Neural progenitor cell (in vitro differentiated cells): ENCODE measurements around the gene RBM27. TPM values are rescaled to one million over a fixed set of nuclear protein-coding genes. Genes with fewer than 3 reads are reported as not detected.
"Not testable (repeated sequence)": the region's sequence is repeated elsewhere in the genome, so short reads cannot be mapped to it uniquely, and the experiment has no call there.

Source experiments
- DNase-seq: peaks from one replicate; pipeline ENCODE4 v3.0.0-alpha.2; 2016; ENCODE audit warnings: low spot score
- H2AFZ ChIP-seq: fragments of 200-600 bp; sonication (generic); replicated peaks from 2 replicates; pipeline ENCODE4 v1.6.1; 2016; ENCODE audit warnings: antibody characterized with exemption
- H3F3A ChIP-seq: fragments of 200-600 bp; sonication (generic); 2 replicates; pipeline ENCODE4 v1.6.1; 2016; ENCODE audit warnings: antibody characterized with exemption, low read depth
- H3K27ac ChIP-seq: fragments of 200-600 bp; sonication (generic); 2 replicates; pipeline ENCODE4 v1.5.1; 2016; ENCODE audit warnings: mild to moderate bottlenecking
- H3K27me3 ChIP-seq: fragments of 200-600 bp; sonication (generic); 2 replicates; pipeline ENCODE4 v1.6.1; 2016; ENCODE audit warnings: mild to moderate bottlenecking, moderate library complexity
- H3K36me3 ChIP-seq: fragments of 200-600 bp; sonication (generic); 2 replicates; pipeline ENCODE4 v1.5.1; 2016
- H3K4me1 ChIP-seq: fragments of 200-600 bp; sonication (generic); 2 replicates; pipeline ENCODE4 v1.6.1; 2016; ENCODE audit warnings: mixed run types
- H3K4me2 ChIP-seq: fragments of 200-600 bp; sonication (generic); 2 replicates; pipeline ENCODE4 v1.6.1; 2016
- H3K4me3 ChIP-seq: fragments of 200-600 bp; sonication (generic); 2 replicates; pipeline ENCODE4 v1.5.1; 2016
- H3K79me2 ChIP-seq: fragments of 200-600 bp; sonication (generic); 2 replicates; pipeline ENCODE4 v1.6.1; 2016; ENCODE audit warnings: low read depth
- H3K9ac ChIP-seq: fragments of 200-600 bp; sonication (generic); 2 replicates; pipeline ENCODE4 v1.6.1; 2016
- H3K9me3 ChIP-seq: fragments of 200-600 bp; sonication (generic); 2 replicates; pipeline ENCODE4 v1.5.1; 2016; ENCODE audit warnings: low read depth
- H4K20me1 ChIP-seq: fragments of 200-600 bp; sonication (generic); 2 replicates; pipeline ENCODE4 v1.6.1; 2016; ENCODE audit warnings: low read depth
- H3K27ac Mint-ChIP-seq: 3 replicates; pipeline ENCODE4 v1.8.0; 2021; ENCODE audit warnings: mixed read lengths
- H3K27me3 Mint-ChIP-seq: 2 replicates; pipeline ENCODE4 v1.8.0; 2022; ENCODE audit warnings: low read depth, mild to moderate bottlenecking, inconsistent platforms, moderate library complexity, mixed read lengths; ENCODE audit not compliant: insufficient read depth
- H3K36me3 Mint-ChIP-seq: 3 replicates; pipeline ENCODE4 v1.8.0; 2021; ENCODE audit warnings: mixed read lengths
- H3K4me1 Mint-ChIP-seq: 3 replicates; pipeline ENCODE4 v1.8.0; 2021; ENCODE audit warnings: mixed read lengths
- H3K4me3 Mint-ChIP-seq: 3 replicates; pipeline ENCODE4 v1.8.0; 2021; ENCODE audit warnings: mild to moderate bottlenecking, moderate library complexity, mixed read lengths
- H3K9me3 Mint-ChIP-seq: 3 replicates; pipeline ENCODE4 v1.8.0; 2020; ENCODE audit warnings: mixed read lengths
- EZH2 ChIP-seq: fragments of 200-600 bp; sonication (generic); IDR thresholded peaks from 2 replicates; pipeline ENCODE4 v1.6.1; 2017; ENCODE audit warnings: antibody characterized with exemption, mild to moderate bottlenecking, moderate library complexity
- EZH2phosphoT487 ChIP-seq: fragments of 200-600 bp; sonication (generic); IDR thresholded peaks from 2 replicates; pipeline ENCODE4 v1.6.1; 2017; ENCODE audit warnings: antibody characterized with exemption
- total RNA-seq: library from RNA; depleted of rRNA; stranded (reverse); fragments of >200 nt; gene quantifications from 2 replicates; pipeline ENCODE4 v1.2.3, GENCODE V29; 2015; ENCODE audit warnings: low replicate concordance
- TF ChIP-seq, protein P1 (sequence below): fragments of 200-600 bp; sonication (generic); IDR thresholded peaks from 2 replicates; pipeline ENCODE4 v1.5.1; 2017; ENCODE audit warnings: antibody characterized with exemption, mild to moderate bottlenecking

The RBM27 gene
- total RNA-seq, 1 donor from 2014 or later = 55.0 TPM

DNA sequence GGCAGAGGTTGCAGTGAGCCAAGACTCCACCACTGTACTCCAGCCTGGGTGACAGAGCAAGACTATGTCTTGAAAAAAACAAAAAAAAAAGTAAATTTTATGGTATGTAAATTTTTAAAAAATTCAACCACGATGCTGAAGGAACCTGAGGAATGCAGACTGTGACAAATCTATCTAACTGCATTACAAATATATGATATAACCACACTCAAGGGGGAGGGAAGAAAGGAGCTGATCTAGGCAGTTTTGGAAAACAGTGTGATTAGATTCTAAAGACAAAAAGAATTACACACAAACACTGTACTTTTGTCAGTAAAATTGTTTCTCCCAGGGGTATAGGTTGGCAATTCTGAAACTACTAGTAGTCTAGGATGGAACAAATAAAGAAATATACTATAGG, 37.9 kb upstream of the RBM27 start:
- DNase-seq = no peak
- Mint-ChIP-seq H3K27me3 (no peaks in the 10 kb centered on the region), H3K4me1 (no peaks in the 10 kb centered on the region), H3K4me3 (no peak overlapping the region), H3K27ac (no peak overlapping the region), H3K9me3 (no peaks in the 10 kb centered on the region), H3K36me3 (peaks cover 54% of the 10 kb centered on the region)
- no peaks in the 10 kb centered on the region for H3F3A ChIP-seq
- H3K9me3 ChIP-seq = no peaks in the 10 kb centered on the region
- no peak overlapping the region for H3K4me2 ChIP-seq
- peaks cover 4% of the 10 kb centered on the region for H4K20me1 ChIP-seq
- H3K4me3 ChIP-seq = no peak overlapping the region
- no peaks in the 10 kb centered on the region for H3K4me1 ChIP-seq
- H3K27me3 ChIP-seq = no peaks in the 10 kb centered on the region
- TF ChIP-seq EZH2 (no peak), EZH2phosphoT487 (no peak)
- TF ChIP-seq, protein P1, sequence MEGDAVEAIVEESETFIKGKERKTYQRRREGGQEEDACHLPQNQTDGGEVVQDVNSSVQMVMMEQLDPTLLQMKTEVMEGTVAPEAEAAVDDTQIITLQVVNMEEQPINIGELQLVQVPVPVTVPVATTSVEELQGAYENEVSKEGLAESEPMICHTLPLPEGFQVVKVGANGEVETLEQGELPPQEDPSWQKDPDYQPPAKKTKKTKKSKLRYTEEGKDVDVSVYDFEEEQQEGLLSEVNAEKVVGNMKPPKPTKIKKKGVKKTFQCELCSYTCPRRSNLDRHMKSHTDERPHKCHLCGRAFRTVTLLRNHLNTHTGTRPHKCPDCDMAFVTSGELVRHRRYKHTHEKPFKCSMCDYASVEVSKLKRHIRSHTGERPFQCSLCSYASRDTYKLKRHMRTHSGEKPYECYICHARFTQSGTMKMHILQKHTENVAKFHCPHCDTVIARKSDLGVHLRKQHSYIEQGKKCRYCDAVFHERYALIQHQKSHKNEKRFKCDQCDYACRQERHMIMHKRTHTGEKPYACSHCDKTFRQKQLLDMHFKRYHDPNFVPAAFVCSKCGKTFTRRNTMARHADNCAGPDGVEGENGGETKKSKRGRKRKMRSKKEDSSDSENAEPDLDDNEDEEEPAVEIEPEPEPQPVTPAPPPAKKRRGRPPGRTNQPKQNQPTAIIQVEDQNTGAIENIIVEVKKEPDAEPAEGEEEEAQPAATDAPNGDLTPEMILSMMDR = no peak
- H3K79me2 ChIP-seq = peaks cover 4% of the 10 kb centered on the region
- H2AFZ ChIP-seq = no peak overlapping the region
- H3K36me3 ChIP-seq = peaks cover 38% of the 10 kb centered on the region
- no peak overlapping the region for H3K27ac ChIP-seq
- H3K9ac ChIP-seq = no peak overlapping the region

GRCh38 chr5:146165903-146166302, 37.5 kb upstream of the RBM27 start:
- H3F3A ChIP-seq = no peaks in the 10 kb centered on the region
- no peak for DNase-seq
- Mint-ChIP-seq H3K4me3 (no peak overlapping the region), H3K9me3 (no peaks in the 10 kb centered on the region), H3K36me3 (peaks cover 57% of the 10 kb centered on the region), H3K4me1 (no peaks in the 10 kb centered on the region), H3K27me3 (no peaks in the 10 kb centered on the region), H3K27ac (no peak overlapping the region)
- H3K9ac ChIP-seq = no peak overlapping the region
- no peak overlapping the region for H3K27ac ChIP-seq
- peaks cover 39% of the 10 kb centered on the region for H3K36me3 ChIP-seq
- H3K27me3 ChIP-seq = no peaks in the 10 kb centered on the region
- H2AFZ ChIP-seq = no peak overlapping the region
- TF ChIP-seq, protein P1 = no peak
- TF ChIP-seq EZH2 (no peak), EZH2phosphoT487 (no peak)
- no peak overlapping the region for H3K4me3 ChIP-seq
- H3K4me2 ChIP-seq = no peak overlapping the region
- peaks cover 4% of the 10 kb centered on the region for H3K79me2 ChIP-seq
- H4K20me1 ChIP-seq = peaks cover 5% of the 10 kb centered on the region
- no peaks in the 10 kb centered on the region for H3K9me3 ChIP-seq
- H3K4me1 ChIP-seq = no peaks in the 10 kb centered on the region

- TF ChIP-seq EZH2 (no peak), EZH2phosphoT487 (no peak)
- TF ChIP-seq, protein P1 = no peak
- H3K36me3 Mint-ChIP-seq = peaks cover 47% of the 10 kb centered on the region
- no peak overlapping the region for H3K4me3 ChIP-seq
- peaks cover 24% of the 10 kb centered on the region for H3K36me3 ChIP-seq
- H3K9me3 Mint-ChIP-seq = no peaks in the 10 kb centered on the region
- no peak for DNase-seq
- no peak overlapping the region for H3K27ac Mint-ChIP-seq
- no peaks in the 10 kb centered on the region for H3K4me1 Mint-ChIP-seq
- H2AFZ ChIP-seq = no peak overlapping the region
- H3K9ac ChIP-seq = no peak overlapping the region
- no peaks in the 10 kb centered on the region for H3K27me3 ChIP-seq
- peaks cover 20% of the 10 kb centered on the region for H3K79me2 ChIP-seq
- H4K20me1 ChIP-seq = peaks cover 5% of the 10 kb centered on the region
- no peaks in the 10 kb centered on the region for H3F3A ChIP-seq
- H3K27me3 Mint-ChIP-seq = no peaks in the 10 kb centered on the region
- no peaks in the 10 kb centered on the region for H3K4me1 ChIP-seq
- H3K27ac ChIP-seq = no peak overlapping the region
- H3K9me3 ChIP-seq = no peaks in the 10 kb centered on the region
- H3K4me3 Mint-ChIP-seq = no peak overlapping the region
- no peak overlapping the region for H3K4me2 ChIP-seq
Observed at GRCh38 chr5:146169076-146169475, 34.3 kb upstream of the RBM27 start.

DNA sequence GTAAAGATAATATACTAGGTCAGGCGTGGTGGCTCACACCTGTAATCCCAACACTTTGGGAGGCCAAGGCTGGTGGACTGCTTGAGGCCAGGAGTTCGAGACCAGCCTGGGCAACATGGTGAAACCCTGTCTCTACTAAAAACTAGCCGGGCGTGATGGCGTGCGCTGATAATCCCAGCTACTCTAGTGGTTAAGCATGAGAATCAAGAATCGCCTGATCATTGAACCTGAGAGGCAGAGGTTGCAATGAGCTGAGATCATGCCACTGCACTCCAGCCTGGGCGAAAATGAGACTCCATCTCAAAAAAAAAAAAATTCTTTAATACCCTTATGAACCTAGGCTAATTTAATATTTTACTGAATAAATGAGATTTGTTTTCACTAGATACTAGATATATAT, 30.4 kb upstream of the RBM27 start:
- not testable (repeated sequence) for H3K9me3 Mint-ChIP-seq, H3K27me3 ChIP-seq, H3K4me3 Mint-ChIP-seq, H3F3A ChIP-seq, H3K4me1 Mint-ChIP-seq, DNase-seq, H3K4me1 ChIP-seq, H3K27ac ChIP-seq, H4K20me1 ChIP-seq, H3K27ac Mint-ChIP-seq, H3K4me2 ChIP-seq, H3K27me3 Mint-ChIP-seq, H3K4me3 ChIP-seq, H2AFZ ChIP-seq, H3K9ac ChIP-seq, H3K9me3 ChIP-seq
- Histone ChIP-seq H3K36me3 (peaks cover 20% of the 10 kb centered on the region), H3K79me2 (peaks cover 36% of the 10 kb centered on the region)
- H3K36me3 Mint-ChIP-seq = peaks cover 30% of the 10 kb centered on the region
